GM23338 (cell line): Measurements from ENCODE around the gene LCNL1. TPM values are rescaled to one million over a fixed set of nuclear protein-coding genes. Genes with fewer than 3 reads are reported as not detected.

Experiments used
- ATAC-seq: fragments of 200-7000 bp; cut with Tn5 transposase; 3 replicates; pipeline ENCODE4 v1.9.1; 2020
- DNase-seq: peaks from one replicate; pipeline ENCODE4 v3.0.0-alpha.2; 2015; ENCODE audit warnings: low spot score
- H2AFZ ChIP-seq: fragments of 200-600 bp; sonication (generic); 2 replicates; pipeline ENCODE4 v1.8.0; 2016; ENCODE audit warnings: antibody characterized with exemption, mild to moderate bottlenecking, moderate library complexity
- H3F3A ChIP-seq: fragments of 200-600 bp; sonication (generic); replicated peaks from 2 replicates; pipeline ENCODE4 v1.8.0; 2017; ENCODE audit warnings: antibody characterized with exemption, mixed run types, low read depth
- H3K27ac ChIP-seq: fragments of 200-600 bp; sonication (generic); 2 replicates; pipeline ENCODE4 v1.6.1; 2016; ENCODE audit warnings: low read depth
- H3K27me3 ChIP-seq: fragments of 200-600 bp; sonication (generic); 2 replicates; pipeline ENCODE4 v1.8.0; 2016; ENCODE audit warnings: mild to moderate bottlenecking, mixed run types, moderate library complexity; ENCODE audit not compliant: insufficient read depth
- H3K36me3 ChIP-seq: fragments of 200-600 bp; sonication (generic); 2 replicates; pipeline ENCODE4 v1.8.0; 2016; ENCODE audit warnings: mild to moderate bottlenecking; ENCODE audit not compliant: insufficient read depth
- H3K4me1 ChIP-seq: fragments of 200-600 bp; sonication (generic); 2 replicates; pipeline ENCODE4 v1.8.0; 2016; ENCODE audit warnings: mild to moderate bottlenecking, moderate library complexity; ENCODE audit not compliant: insufficient read depth
- H3K4me2 ChIP-seq: fragments of 200-600 bp; sonication (generic); 2 replicates; pipeline ENCODE4 v1.7.1; 2017; ENCODE audit warnings: mixed run types
- H3K4me3 ChIP-seq: fragments of 200-600 bp; sonication (generic); 2 replicates; pipeline ENCODE4 v1.6.1; 2016; ENCODE audit warnings: mixed run types
- H3K79me2 ChIP-seq: fragments of 200-600 bp; sonication (generic); replicated peaks from 2 replicates; pipeline ENCODE4 v1.8.0; 2017; ENCODE audit warnings: mild to moderate bottlenecking; ENCODE audit not compliant: insufficient read depth
- H3K9me2 ChIP-seq: fragments of 200-600 bp; sonication (generic); 2 replicates; pipeline ENCODE4 v1.8.0; 2017; ENCODE audit not compliant: insufficient read depth
- H4K20me1 ChIP-seq: fragments of 200-600 bp; sonication (generic); replicated peaks from 2 replicates; pipeline ENCODE4 v1.8.0; 2017; ENCODE audit warnings: mild to moderate bottlenecking; ENCODE audit not compliant: insufficient read depth
- H3K27ac Mint-ChIP-seq: 2 replicates; pipeline ENCODE4 v1.8.0; 2020; ENCODE audit warnings: inconsistent platforms, mild to moderate bottlenecking, moderate library complexity, mixed read lengths
- H3K27me3 Mint-ChIP-seq: 3 replicates; pipeline ENCODE4 v1.8.0; 2022; ENCODE audit warnings: low read depth, mild to moderate bottlenecking, moderate library complexity, mixed read lengths, inconsistent platforms; ENCODE audit not compliant: insufficient read depth, poor library complexity
- H3K36me3 Mint-ChIP-seq: 3 replicates; pipeline ENCODE4 v1.8.0; 2021; ENCODE audit warnings: low read depth, mild to moderate bottlenecking, inconsistent platforms, moderate library complexity, mixed read lengths
- H3K4me1 Mint-ChIP-seq: 3 replicates; pipeline ENCODE4 v1.8.0; 2020; ENCODE audit warnings: mild to moderate bottlenecking, inconsistent platforms, mixed read lengths
- H3K4me3 Mint-ChIP-seq: 3 replicates; pipeline ENCODE4 v1.8.0; 2021; ENCODE audit warnings: moderate library complexity, mild to moderate bottlenecking, inconsistent platforms, mixed read lengths
- H3K9me3 Mint-ChIP-seq: 3 replicates; pipeline ENCODE4 v1.8.0; 2020; ENCODE audit warnings: moderate library complexity, mild to moderate bottlenecking, inconsistent platforms, mixed read lengths
- CREB1 ChIP-seq: fragments of 250-450 bp; sonication (Bioruptor Pico); IDR thresholded peaks from 2 replicates; pipeline ENCODE4 v1.5.0; 2020; ENCODE audit warnings: low read depth, mild to moderate bottlenecking, moderate library complexity
- EZH2 ChIP-seq: fragments of 200-600 bp; sonication (generic); IDR thresholded peaks from one replicate; pipeline ENCODE4 v1.8.0; 2017; ENCODE audit warnings: antibody characterized with exemption, mild to moderate bottlenecking, low read depth; ENCODE audit not compliant: unreplicated experiment
- EZH2phosphoT487 ChIP-seq: fragments of 200-600 bp; sonication (generic); IDR thresholded peaks from one replicate; pipeline ENCODE4 v1.8.1; 2018; ENCODE audit warnings: antibody characterized with exemption; ENCODE audit not compliant: unreplicated experiment
- JUNB ChIP-seq: IDR thresholded peaks from one replicate; pipeline ENCODE4 v1.6.1; 2016; ENCODE audit warnings: antibody characterized with exemption; ENCODE audit not compliant: unreplicated experiment
- NANOG ChIP-seq: IDR thresholded peaks from 2 replicates; pipeline ENCODE4 v1.6.1; 2016; ENCODE audit warnings: antibody characterized with exemption, borderline replicate concordance
- POLR2AphosphoS5 ChIP-seq: IDR thresholded peaks from 2 replicates; pipeline ENCODE4 v1.6.1; 2016; ENCODE audit warnings: antibody characterized with exemption, low read depth
- REST ChIP-seq: IDR thresholded peaks from one replicate; pipeline ENCODE4 v1.6.1; 2018; ENCODE audit warnings: antibody characterized with exemption; ENCODE audit not compliant: unreplicated experiment
- STAT1 ChIP-seq: IDR thresholded peaks from one replicate; pipeline ENCODE4 v1.6.1; 2016; ENCODE audit warnings: antibody characterized with exemption; ENCODE audit not compliant: unreplicated experiment
- ZNF114 ChIP-seq: fragments of 250-450 bp; sonication (Bioruptor Pico); IDR thresholded peaks from 2 replicates; pipeline ENCODE4 v1.5.0; 2020; ENCODE audit warnings: mild to moderate bottlenecking, moderate library complexity
- ZNF331 ChIP-seq: fragments of 250-450 bp; sonication (Bioruptor Pico); IDR thresholded peaks from 2 replicates; pipeline ENCODE4 v1.5.0; 2020; ENCODE audit warnings: low read depth, mild to moderate bottlenecking, moderate library complexity
- polyA plus RNA-seq: library from polyadenylated mRNA; unstranded; fragments of >200 nt; fragmentation: Nextera tagmentation; extraction: Ambion mirVana; gene quantifications from 2 replicates; pipeline ENCODE4 v1.2.1, GENCODE V29; 2016
- total RNA-seq: library from RNA; depleted of rRNA; stranded (reverse); fragments of >200 nt; shearing (Covaris generic); gene quantifications from 2 replicates; pipeline ENCODE4 v1.2.3, GENCODE V29; 2014
- TF ChIP-seq, protein P1 (sequence below): fragments of 250-450 bp; sonication (Bioruptor Pico); IDR thresholded peaks from 2 replicates; pipeline ENCODE4 v1.5.0; 2020; ENCODE audit warnings: mild to moderate bottlenecking, moderate library complexity
- TF ChIP-seq, protein P2 (sequence below), 2 experiments: fragments of 200-600 bp in 1 of 2; sonication (generic) in 1 of 2; conservative IDR thresholded peaks; 2 replicates each; pipeline versions ENCODE4 v1.5.1 to v1.6.1; 2016 to 2017; ENCODE audit warnings: antibody characterized with exemption in 2 of 2, low read depth in 2 of 2, mild to moderate bottlenecking in 2 of 2, moderate library complexity in 1 of 2
- TF ChIP-seq, protein P3 (sequence below): IDR thresholded peaks from 2 replicates; pipeline ENCODE4 v1.6.1; 2016; ENCODE audit warnings: antibody characterized with exemption

The LCNL1 gene
- total and polyA plus RNA-seq, 2 experiments from 2014 or later = 0.11 TPM; not detected in 1

GRCh38 chr9:137009938-137010732 is 27.3 kb downstream of the LCNL1 start:
- Mint-ChIP-seq H3K36me3 (peaks cover under 1% of the 10 kb centered on the region; the same call in 1 of the 3 replicates), H3K27me3 (peaks cover 2% of the 10 kb centered on the region)
- TF ChIP-seq ZNF331 (CRISPR knock-in tag) (no peak), NANOG (no peak), ZNF114 (CRISPR knock-in tag) (no peak), CREB1 (CRISPR knock-in tag) (no peak), REST (no peak), STAT1 (no peak), EZH2 (no peak), EZH2phosphoT487 (no peak), JUNB (no peak), POLR2AphosphoS5 (no peak)
- TF ChIP-seq, protein P1, sequence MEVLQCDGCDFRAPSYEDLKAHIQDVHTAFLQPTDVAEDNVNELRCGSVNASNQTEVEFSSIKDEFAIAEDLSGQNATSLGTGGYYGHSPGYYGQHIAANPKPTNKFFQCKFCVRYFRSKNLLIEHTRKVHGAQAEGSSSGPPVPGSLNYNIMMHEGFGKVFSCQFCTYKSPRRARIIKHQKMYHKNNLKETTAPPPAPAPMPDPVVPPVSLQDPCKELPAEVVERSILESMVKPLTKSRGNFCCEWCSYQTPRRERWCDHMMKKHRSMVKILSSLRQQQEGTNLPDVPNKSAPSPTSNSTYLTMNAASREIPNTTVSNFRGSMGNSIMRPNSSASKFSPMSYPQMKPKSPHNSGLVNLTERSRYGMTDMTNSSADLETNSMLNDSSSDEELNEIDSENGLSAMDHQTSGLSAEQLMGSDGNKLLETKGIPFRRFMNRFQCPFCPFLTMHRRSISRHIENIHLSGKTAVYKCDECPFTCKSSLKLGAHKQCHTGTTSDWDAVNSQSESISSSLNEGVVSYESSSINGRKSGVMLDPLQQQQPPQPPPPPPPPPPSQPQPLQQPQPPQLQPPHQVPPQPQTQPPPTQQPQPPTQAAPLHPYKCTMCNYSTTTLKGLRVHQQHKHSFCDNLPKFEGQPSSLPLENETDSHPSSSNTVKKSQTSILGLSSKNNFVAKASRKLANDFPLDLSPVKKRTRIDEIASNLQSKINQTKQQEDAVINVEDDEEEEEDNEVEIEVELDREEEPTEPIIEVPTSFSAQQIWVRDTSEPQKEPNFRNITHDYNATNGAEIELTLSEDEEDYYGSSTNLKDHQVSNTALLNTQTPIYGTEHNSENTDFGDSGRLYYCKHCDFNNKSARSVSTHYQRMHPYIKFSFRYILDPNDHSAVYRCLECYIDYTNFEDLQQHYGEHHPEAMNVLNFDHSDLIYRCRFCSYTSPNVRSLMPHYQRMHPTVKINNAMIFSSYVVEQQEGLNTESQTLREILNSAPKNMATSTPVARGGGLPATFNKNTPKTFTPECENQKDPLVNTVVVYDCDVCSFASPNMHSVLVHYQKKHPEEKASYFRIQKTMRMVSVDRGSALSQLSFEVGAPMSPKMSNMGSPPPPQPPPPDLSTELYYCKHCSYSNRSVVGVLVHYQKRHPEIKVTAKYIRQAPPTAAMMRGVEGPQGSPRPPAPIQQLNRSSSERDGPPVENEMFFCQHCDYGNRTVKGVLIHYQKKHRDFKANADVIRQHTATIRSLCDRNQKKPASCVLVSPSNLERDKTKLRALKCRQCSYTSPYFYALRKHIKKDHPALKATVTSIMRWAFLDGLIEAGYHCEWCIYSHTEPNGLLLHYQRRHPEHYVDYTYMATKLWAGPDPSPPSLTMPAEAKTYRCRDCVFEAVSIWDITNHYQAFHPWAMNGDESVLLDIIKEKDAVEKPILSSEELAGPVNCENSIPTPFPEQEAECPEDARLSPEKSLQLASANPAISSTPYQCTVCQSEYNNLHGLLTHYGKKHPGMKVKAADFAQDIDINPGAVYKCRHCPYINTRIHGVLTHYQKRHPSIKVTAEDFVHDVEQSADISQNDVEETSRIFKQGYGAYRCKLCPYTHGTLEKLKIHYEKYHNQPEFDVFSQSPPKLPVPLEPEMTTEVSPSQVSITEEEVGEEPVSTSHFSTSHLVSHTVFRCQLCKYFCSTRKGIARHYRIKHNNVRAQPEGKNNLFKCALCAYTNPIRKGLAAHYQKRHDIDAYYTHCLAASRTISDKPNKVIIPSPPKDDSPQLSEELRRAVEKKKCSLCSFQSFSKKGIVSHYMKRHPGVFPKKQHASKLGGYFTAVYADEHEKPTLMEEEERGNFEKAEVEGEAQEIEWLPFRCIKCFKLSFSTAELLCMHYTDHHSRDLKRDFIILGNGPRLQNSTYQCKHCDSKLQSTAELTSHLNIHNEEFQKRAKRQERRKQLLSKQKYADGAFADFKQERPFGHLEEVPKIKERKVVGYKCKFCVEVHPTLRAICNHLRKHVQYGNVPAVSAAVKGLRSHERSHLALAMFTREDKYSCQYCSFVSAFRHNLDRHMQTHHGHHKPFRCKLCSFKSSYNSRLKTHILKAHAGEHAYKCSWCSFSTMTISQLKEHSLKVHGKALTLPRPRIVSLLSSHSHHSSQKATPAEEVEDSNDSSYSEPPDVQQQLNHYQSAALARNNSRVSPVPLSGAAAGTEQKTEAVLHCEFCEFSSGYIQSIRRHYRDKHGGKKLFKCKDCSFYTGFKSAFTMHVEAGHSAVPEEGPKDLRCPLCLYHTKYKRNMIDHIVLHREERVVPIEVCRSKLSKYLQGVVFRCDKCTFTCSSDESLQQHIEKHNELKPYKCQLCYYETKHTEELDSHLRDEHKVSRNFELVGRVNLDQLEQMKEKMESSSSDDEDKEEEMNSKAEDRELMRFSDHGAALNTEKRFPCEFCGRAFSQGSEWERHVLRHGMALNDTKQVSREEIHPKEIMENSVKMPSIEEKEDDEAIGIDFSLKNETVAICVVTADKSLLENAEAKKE (CRISPR knock-in tag) = no peak
- TF ChIP-seq, protein P2, sequence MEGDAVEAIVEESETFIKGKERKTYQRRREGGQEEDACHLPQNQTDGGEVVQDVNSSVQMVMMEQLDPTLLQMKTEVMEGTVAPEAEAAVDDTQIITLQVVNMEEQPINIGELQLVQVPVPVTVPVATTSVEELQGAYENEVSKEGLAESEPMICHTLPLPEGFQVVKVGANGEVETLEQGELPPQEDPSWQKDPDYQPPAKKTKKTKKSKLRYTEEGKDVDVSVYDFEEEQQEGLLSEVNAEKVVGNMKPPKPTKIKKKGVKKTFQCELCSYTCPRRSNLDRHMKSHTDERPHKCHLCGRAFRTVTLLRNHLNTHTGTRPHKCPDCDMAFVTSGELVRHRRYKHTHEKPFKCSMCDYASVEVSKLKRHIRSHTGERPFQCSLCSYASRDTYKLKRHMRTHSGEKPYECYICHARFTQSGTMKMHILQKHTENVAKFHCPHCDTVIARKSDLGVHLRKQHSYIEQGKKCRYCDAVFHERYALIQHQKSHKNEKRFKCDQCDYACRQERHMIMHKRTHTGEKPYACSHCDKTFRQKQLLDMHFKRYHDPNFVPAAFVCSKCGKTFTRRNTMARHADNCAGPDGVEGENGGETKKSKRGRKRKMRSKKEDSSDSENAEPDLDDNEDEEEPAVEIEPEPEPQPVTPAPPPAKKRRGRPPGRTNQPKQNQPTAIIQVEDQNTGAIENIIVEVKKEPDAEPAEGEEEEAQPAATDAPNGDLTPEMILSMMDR (conservative IDR thresholded peaks at IDR 0.05; ENCODE audit: low read depth in 2 of 2) = no peak
- TF ChIP-seq, protein P3, sequence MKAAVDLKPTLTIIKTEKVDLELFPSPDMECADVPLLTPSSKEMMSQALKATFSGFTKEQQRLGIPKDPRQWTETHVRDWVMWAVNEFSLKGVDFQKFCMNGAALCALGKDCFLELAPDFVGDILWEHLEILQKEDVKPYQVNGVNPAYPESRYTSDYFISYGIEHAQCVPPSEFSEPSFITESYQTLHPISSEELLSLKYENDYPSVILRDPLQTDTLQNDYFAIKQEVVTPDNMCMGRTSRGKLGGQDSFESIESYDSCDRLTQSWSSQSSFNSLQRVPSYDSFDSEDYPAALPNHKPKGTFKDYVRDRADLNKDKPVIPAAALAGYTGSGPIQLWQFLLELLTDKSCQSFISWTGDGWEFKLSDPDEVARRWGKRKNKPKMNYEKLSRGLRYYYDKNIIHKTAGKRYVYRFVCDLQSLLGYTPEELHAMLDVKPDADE = no peak

More at GRCh38 chr9:137009938-137010732, 27.3 kb downstream of the LCNL1 start:
- Histone ChIP-seq H3K4me2 (no peak overlapping the region), H3F3A (no peaks in the 10 kb centered on the region), H3K27me3 (no peaks in the 10 kb centered on the region), H3K4me3 (no peak overlapping the region), H3K9me2 (no peaks in the 10 kb centered on the region), H4K20me1 (no peaks in the 10 kb centered on the region), H3K27ac (no peak overlapping the region), H3K79me2 (no peaks in the 10 kb centered on the region), H3K36me3 (no peaks in the 10 kb centered on the region), H2AFZ (no peak overlapping the region), H3K4me1 (no peaks in the 10 kb centered on the region)
- no peak overlapping the region for H3K4me3 Mint-ChIP-seq
- ATAC-seq (no peak), DNase-seq (no peak)
- no peaks in the 10 kb centered on the region for H3K4me1 Mint-ChIP-seq
- peaks cover 10% of the 10 kb centered on the region for H3K9me3 Mint-ChIP-seq
- no peak overlapping the region for H3K27ac Mint-ChIP-seq
